Fibroblast of pulmonary artery (primary cell): ENCODE data around the gene KRTAP4-11.
"Not testable (repeated sequence)": the region's sequence is repeated elsewhere in the genome, so short reads cannot be mapped to it uniquely, and the experiment has no call there.

Source experiments
- DNase-seq: peaks from one replicate; pipeline ENCODE4 v3.0.0-alpha.2; 2010; ENCODE audit warnings: low read depth
- H3K4me3 ChIP-seq: replicated peaks from 2 replicates; pipeline ENCODE4 v1.5.1; 2011; ENCODE audit warnings: low read depth, mild to moderate bottlenecking, control low read depth, low read length, moderate library complexity
- CTCF ChIP-seq: IDR thresholded peaks from 2 replicates; pipeline ENCODE4 v1.5.1; 2011; ENCODE audit warnings: mild to moderate bottlenecking, control low read depth, low read length, inconsistent platforms; ENCODE audit errors: missing control alignments

Gene KRTAP4-11

DNA sequence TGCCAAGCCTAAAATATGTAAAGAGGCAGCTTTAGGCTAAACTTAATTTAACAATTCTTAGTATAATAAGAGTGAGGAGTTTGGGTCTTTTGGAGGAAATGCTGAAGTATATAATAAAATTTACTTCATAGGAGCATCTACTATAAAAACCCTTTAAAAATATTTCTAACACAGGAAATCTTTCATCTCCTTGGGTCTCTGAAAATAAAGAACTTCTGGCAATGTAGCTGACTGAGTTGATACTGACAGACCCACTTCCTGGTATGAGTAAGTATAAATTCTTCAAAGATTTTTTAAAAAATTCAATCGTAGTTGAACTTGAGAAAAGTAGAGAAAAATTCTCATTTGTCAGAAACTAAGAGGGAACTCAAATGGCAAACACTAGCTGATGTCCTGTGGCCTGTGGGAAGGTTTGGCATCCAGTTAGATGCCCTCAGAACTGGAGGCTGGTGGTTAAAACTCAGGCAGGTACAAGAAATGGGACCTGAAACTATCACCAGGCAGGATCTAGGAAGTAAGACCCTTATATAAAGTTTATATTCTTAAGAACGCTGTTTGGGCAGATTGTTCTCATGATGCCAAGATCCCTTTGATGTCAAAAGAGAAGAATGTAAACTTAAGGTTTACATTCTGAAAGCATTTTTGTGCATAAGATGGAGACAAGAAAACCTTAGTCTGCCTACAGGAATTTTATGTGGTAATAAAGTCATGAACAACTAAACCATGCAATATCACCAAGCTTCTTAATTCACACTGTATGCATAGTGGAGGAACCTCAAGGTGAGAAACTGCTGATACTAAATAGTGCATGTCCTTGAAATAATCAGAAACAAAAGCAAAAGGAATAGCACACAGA is 15.9 kb upstream of the KRTAP4-11 start:
- DNase-seq: no peak
- no peak for TF ChIP-seq CTCF

GRCh38 chr17:41131979-41132378 is 13.8 kb upstream of the KRTAP4-11 start:
- DNase-seq: no peak
- TF ChIP-seq CTCF: no peak

More for the DNA sequence above, 15.9 kb upstream of the KRTAP4-11 start:
- H3K4me3 ChIP-seq: no peak overlapping the region

DNA sequence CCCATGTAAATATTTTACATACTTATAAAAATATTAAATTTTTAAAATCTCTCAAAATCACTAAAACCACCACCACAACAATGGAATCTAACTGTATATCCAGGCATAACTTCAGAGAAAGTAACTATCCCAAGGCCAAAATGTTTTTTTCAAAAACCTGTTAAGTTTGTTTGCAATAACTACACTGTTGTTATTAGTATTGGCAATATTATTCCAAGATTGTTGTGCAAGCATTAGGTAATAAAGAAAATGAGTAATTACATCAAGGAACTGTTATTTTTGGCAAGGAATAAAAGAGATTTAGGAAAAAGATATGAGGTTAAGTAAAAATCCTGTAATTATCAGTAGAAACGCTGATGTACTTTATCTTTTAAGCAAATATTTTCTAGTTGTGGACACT is 9.2 kb upstream of the KRTAP4-11 start:
- no peak for DNase-seq
- no peak for TF ChIP-seq CTCF
- no peak overlapping the region for H3K4me3 ChIP-seq

More at GRCh38 chr17:41131979-41132378, 13.8 kb upstream of the KRTAP4-11 start:
- H3K4me3 ChIP-seq: no peak overlapping the region

DNA sequence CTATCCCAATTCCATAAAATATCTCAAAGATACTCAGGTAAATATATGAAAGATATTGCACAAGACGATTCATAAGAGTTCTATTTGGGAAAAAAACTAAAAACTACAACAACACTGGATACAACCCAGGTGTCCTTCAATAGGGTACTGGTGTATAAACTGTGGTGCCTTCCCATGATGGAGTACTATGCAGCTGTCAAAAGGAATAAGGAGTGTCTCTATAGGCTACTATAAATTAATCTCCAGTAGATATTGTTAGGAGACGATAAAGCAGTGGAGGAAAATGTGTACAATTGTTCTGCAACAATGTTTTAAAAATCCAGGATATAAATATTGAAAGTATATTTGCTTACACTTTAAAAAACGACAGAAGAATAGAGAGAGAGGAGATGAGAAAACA is 8.2 kb upstream of the KRTAP4-11 start:
- H3K4me3 ChIP-seq: no peak overlapping the region
- no peak for TF ChIP-seq CTCF
- DNase-seq: no peak

DNA sequence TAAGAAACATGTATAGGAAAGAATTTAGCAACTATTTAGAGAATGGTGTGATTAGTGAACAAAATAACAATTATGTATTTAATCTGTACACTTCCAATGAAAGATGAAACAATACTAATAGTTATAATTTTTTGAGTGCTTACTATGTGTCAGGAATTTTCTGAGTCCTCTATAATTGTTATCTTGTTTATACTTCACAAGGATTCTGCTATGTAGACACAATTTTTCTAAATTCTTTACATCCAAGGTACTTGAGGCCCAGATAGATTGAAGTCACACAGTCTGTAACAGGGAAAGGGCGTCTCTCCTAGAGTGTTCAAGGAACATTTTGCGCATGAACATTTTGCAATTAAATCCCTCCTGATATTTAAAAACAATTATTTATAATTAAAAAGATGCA is 6.9 kb upstream of the KRTAP4-11 start:
- no peak overlapping the region for H3K4me3 ChIP-seq
- no peak for TF ChIP-seq CTCF
- no peak for DNase-seq

DNA sequence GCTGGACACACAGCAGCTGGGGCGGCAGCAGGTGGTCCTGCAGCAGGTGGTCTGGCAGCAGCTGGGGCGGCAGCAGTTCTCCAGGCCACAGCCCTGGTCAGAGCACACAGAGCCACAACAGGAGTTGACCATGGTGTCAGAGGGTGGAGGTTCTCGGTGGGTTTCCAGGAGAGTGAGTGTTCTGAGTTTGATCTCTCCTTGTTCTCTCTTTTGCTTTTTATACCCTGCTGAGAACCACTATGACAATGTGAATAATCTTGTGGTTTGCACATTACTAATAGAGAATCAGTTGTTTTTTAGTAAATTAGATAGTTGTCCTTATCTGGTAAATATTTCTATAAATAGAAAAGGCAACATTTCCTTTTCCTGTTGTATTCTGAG is 5.8 kb upstream of the KRTAP4-11 start, which contains the start of gene KRTAP4-12:
Gene KRTAP4-12, minus strand, starts transcription at position 192 of the 381 bp plus-strand sequence. Its CDS starts 60 bp downstream, at position 132.
- DNase-seq, H3K4me3 ChIP-seq: not testable (repeated sequence)

- DNase-seq, H3K4me3 ChIP-seq: not testable (repeated sequence)
Measured at GRCh38 chr17:41123292-41123990, 5.3 kb upstream of the KRTAP4-11 start.
